Anterior cingulate cortex (tissue), 58 donors: ENCODE data around the gene PRR5L.
"Not testable (repeated sequence)": the region's sequence is repeated elsewhere in the genome, so short reads cannot be mapped to it uniquely, and the experiment has no call there.

Experiments
- DNase-seq, 58 donors: peaks; one replicate each; lab custom pipeline; 2025; lab: John Stamatoyannopoulos, UW

Gene PRR5L

GRCh38 chr11:36454941-36455631, 159.0 kb downstream of the PRR5L start:
- peak in 30 of 58 donors; percentile 15 to 86 (median 56) for DNase-seq

DNA sequence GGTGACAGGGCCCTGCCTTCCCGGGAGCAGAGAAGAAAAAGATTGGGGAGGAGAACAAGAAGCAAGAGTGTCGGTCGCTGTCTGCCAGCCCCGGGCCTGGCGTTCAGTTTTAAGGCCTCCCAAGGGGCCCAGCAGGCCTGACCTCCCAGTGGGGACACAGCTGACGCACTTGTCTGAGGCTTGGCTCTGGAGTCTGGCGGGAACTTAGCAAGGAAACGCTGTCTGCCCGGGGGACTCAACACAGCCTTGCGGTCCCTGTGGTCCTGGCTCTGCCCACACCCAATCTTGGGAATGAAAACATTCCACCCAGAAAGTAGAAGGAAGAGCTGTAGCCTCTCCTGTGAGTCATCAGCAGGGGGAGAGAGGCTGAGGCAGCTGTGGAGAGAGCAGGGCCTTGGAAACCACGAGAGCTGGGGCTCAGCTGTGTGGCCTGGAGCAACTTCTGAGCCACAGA, 159.6 kb downstream of the PRR5L start:
- peak in 35 of 58 donors; percentile 11 to 77 (median 42) for DNase-seq

DNA sequence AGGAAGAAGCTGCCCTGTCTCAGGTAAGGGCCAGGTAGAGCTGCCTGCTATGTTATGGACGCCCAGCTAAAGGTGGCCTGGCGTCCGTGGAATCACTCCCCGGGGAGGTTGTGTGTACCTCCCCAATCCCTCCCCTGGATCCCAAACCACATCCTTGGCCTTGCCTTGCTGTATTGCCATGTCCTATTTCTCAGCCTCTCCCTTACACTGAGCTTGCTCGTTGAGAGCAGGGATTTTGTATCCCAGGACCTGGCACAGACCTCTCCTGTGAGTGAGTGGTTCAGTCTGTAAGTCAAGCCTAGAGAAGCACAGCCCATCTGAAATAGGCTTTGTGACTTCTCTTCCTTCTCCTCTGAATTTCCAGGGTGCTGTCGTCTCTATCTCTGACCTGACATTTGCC, 160.1 kb downstream of the PRR5L start:
- no peak for DNase-seq

DNA sequence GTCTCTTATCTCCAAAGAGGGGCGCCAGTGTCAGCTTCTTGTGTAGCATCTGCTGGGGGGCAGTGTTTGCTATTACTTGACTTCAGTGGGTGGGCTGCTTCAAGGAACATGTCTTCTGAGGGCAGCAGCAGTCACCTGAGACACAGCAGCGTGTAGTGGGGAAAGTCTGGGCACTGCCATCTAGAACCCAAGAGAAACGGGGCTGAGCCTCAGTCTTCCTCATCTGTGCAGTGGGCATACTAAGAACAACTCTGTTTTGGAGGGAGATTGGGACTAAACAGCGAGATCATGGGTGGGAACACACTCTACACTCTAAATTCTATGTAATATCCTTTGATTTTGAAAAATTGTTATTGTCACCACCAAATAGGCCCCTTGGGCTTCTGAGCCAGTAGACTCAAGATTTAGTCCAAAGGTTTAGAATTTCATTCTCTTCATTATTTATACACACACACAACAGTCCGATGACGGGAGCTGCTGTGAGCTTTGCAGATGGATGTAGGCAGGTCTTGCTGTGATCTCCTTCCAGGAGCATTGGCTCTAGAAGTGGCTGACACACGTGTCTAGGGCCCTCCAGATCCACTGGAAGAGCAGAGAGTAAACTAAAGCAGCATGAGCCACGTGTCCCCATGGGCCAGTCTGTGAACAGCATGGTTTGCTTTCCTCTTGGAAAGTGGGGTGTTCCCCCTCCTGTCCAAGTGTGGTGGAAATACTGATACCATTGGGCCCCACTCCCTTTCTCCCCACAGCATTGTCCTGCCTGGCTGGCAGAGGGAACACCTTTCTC, 162.2 kb downstream of the PRR5L start:
- DNase-seq = no peak

DNA sequence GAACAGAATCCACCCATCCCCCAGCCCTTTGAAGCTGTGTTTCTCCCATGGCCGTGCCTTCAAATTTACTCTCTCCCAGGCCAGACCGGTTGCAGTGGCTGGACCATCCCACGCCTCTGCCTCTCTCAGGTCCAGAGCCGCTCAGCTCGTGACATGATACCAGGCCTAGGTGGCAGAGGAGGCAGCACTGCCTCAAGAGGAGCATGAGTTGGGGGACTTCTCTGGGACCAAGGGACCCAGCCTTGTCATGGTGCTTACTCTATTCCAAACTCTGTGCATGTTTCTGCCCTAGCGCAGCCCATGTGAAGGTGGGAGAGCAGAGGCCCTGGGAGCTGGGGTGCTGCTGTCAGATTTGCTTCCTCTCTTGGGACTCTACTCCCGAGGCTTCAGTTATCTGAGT, 163.0 kb downstream of the PRR5L start:
- DNase-seq = no peak

GRCh38 chr11:36460220-36460619, 164.1 kb downstream of the PRR5L start:
- DNase-seq = peak in 3 of 58 donors; percentile 3 to 12 (median 11)

DNA sequence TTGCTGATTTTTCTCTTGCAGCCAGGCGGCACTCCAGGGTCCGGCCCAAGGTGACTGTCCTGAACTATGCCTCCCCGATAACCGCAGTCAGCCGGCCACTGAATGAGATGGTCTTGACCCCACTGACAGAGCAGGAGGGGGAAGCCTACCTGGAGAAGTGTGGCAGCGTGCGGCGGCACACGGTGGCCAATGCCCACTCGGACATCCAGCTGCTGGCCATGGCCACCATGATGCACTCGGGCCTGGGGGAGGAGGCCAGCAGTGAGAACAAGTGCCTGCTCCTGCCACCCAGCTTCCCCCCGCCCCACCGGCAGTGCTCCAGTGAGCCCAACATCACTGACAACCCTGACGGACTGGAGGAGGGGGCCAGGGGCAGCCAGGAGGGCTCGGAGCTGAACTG, 166.2 kb downstream of the PRR5L start:
- no peak for DNase-seq

GRCh38 chr11:36463781-36464180, 167.7 kb downstream of the PRR5L start:
- DNase-seq = no peak

DNA sequence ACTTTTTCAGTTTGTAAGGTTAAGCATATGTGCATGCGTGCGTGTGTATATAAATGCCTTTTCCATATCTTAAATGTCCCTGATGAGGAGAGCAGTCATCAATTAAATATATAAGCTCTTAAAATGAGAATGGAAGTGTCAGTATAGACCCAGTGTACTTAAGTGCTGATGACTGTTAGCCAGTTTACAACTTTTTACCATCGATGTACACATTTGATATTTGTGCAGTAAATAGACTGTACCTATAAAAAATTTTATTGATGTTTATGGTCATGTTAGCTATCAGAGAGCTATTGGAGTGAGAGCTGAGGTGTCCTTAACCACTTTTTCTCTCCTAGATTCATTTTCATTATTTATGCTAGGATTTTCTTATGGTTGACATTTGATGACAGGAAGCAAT, 168.6 kb downstream of the PRR5L start:
- DNase-seq = no peak

DNA sequence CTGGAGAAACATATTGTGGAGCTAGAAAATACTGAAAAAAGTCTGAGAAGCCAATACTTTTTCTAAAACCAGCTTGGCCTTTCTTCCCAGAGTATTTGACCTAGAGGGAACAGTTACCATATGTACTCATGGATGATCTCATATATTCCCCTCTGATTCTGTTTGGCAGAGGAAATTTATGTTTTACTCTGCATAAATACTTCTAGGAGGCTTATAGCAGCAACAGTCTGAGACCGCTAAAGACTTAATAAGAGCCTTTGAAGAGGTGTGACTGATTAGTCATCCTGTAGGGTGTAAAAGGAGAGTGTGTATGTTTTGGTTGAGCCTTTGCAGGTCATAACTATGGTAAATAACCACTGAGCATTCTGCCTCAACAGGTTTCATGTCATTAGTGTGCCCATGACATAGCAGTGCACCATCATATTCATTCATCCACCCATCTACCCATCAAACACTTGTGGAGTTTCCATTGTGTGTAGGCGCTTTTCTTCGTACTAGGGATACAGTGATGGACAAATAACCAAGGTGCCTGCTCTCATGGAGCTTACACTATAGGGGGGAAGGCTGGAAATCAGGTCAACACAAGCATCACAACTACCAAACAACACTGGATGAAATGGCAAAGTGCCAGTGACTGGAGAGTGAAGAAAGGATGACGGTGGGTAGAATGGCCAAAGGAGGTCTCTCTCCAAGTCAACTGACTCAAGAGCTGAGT, 169.5 kb downstream of the PRR5L start:
- no peak for DNase-seq

DNA sequence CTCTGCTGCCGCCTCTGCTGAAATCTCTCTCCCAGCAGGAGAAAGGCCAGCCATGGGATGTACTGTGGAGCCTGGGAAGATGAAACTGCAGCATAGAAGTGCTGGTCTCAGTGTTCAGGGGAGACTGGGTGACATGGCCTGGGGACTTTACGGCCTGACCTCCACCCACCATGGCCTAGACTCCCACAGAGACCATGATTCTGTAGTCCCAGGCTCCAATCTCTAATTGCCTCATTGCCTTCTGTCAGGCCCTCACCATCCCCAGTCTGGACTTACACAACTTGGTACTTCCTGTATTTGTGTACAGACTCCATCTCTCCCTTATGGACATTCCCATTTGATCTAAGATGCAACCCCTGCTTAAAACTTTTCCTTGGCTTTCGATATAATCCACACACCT, 170.9 kb downstream of the PRR5L start:
- DNase-seq = no peak

DNA sequence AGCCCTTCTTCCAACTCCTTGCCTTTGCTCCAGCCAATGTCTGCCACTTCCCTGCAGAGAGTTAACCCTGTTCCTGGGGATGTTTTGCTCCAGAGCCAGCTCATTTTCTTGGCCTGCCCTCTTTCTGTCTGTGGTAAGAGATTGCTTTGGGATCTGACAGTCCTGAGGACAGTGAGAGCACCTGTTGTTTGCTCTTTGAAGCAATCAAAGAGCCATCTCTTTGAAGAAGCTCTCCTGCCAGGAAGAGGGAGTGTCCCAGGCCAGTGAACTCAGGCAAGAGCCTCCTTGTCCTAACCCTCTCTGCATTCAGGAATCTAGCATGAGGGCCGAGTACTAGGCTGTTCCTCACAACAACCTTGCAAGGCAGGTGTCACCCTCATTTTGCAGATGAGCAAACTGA, 171.8 kb downstream of the PRR5L start:
- DNase-seq = no peak

DNA sequence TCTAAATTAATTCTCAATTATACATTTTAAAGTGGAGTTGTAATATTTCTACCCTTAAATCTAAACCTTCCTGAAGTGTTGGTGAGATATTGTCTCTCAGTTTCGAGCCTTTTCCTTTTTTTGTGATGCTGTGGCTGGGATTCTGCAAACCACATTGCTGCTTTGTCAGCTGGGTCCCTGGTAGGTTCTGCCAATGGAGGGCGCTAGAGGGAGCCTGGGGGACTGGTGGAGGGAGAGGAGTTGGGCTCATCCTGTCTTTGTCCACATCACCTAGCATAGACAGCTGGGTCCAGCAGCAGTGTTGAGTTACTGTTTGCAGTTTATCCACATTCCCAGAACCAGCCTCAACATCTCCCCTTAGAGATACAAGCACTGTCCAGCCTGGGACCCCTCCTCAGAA, 173.0 kb downstream of the PRR5L start:
- DNase-seq = no peak

- DNase-seq = no peak
These were observed 174.1 kb downstream of the PRR5L start for GRCh38 chr11:36469881-36470802.

DNA sequence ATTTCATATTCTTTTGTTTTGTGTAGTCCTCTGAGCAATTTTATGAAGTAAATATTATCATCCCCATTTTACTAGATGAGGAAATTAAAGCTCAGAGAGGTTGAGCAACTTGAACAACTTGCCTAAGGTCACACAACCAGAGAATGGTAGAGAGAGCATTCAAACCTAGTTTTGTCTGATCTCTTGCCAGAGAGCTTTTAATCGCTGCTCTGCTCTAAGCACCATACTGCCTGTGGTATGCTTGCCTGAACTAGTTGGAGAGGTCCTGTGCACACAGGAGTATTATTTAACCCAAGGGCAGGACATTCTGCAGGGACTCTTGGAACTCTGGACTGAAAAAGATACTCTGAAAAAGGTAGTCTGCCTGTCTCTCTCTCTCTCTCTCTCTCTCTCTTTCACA, 175.5 kb downstream of the PRR5L start:
- DNase-seq = no peak

DNA sequence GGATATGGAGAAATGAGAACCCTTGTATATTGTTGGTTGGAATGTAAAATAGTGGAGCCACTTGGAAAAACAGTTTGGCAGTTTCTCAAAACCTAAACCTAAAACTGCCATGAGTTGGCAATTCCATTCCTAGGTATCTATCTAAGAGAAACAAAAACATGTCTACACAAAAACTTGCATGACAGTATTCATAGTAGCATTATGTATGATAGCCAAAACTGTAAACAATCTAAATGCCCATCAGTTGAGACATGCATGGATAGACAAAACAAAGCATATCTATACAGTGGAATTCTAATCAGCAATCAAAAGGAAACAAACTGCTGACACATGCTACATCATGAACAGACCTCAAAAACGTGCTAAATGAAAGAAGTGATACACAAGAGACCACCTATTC, 179.1 kb downstream of the PRR5L start:
- DNase-seq = no peak

DNA sequence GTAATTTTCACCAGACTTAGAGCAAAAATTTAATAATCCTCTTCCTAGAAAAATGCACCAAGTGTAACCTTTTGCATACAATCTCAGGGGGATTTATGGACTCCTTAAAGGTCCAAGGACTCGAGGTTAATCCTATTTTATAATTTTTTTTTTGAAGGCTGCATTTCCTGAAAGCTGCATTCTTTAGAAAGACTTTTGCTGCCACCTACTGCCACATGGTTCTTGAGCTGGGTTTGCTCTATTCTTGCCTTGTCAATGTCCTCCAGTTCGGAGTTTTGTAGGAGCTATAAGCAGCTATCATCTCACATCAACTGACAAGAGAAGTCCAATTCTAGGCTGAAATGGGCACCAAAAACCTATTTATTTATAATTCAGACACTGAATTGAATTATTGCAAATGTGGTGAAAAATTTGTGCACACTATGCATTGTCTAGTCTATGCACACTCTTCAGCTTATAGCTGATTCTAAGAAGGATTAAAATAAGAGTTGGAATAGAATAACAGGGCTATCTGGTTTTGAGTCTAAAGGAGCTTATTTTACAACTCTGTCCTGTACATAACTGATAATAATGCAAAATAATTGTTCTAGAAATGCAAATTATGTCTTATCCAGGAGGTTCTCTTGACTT, 182.7 kb downstream of the PRR5L start:
- DNase-seq = peak in 21 of 58 donors; percentile 6 to 56 (median 20)

GRCh38 chr11:36480833-36481232, 184.7 kb downstream of the PRR5L start:
- no peak for DNase-seq

GRCh38 chr11:36483042-36483441, 187.0 kb downstream of the PRR5L start:
- not testable (repeated sequence) for DNase-seq
